Keratinocyte (primary cell): ENCODE data around the gene AK1. TPM values are rescaled to one million over a fixed set of nuclear protein-coding genes. Genes with fewer than 3 reads are reported as not detected.

Source experiments
- DNase-seq: peaks from one replicate; pipeline ENCODE4 v3.0.0-alpha.2; 2011; ENCODE audit warnings: low read depth, missing footprints, low spot score
- FAIRE-seq: peaks from 2 replicates; lab custom pipeline; 2011; peaks lifted over from hg19 to GRCh38; lab: Jason Lieb, UNC
- H2AFZ ChIP-seq: 2 replicates; pipeline ENCODE4 v1.6.0; 2012; ENCODE audit warnings: low read length, control low read depth, inconsistent platforms; ENCODE audit not compliant: control insufficient read depth
- H3K27ac ChIP-seq: 2 replicates; pipeline ENCODE4 v1.5.1; 2011; ENCODE audit warnings: low read length; ENCODE audit not compliant: control insufficient read depth, insufficient read depth
- H3K27me3 ChIP-seq: 3 replicates; pipeline ENCODE4 v1.6.0; 2011; ENCODE audit warnings: low read length; ENCODE audit not compliant: control insufficient read depth, insufficient read depth; ENCODE audit errors: extremely low read depth
- H3K36me3 ChIP-seq, 2 experiments: 2 replicates in 1 of 2; 3 replicates in 1 of 2; pipeline ENCODE4 v1.5.1; 2011; ENCODE audit warnings: low read length in 2 of 2, mild to moderate bottlenecking in 1 of 2; ENCODE audit not compliant: control insufficient read depth in 2 of 2, insufficient read depth in 2 of 2; ENCODE audit errors: extremely low read depth in 1 of 2
- H3K4me1 ChIP-seq: 3 replicates; pipeline ENCODE4 v1.5.1; 2011; ENCODE audit warnings: low read length; ENCODE audit not compliant: control insufficient read depth, insufficient read depth; ENCODE audit errors: extremely low read depth
- H3K4me2 ChIP-seq: 3 replicates; pipeline ENCODE4 v1.6.0; 2011; ENCODE audit warnings: low read depth, low read length; ENCODE audit not compliant: control insufficient read depth, insufficient read depth; ENCODE audit errors: extremely low read depth
- H3K4me3 ChIP-seq, 3 experiments: fragments of 200-600 bp in 1 of 3; sonication (generic) in 1 of 3; 2 replicates in 2 of 3; 3 replicates in 1 of 3; pipeline ENCODE4 v1.5.1; 2011 to 2016; ENCODE audit warnings: low read length in 3 of 3, mild to moderate bottlenecking in 3 of 3, control low read depth in 2 of 3, inconsistent platforms in 1 of 3, low read depth in 1 of 3, mixed read lengths in 1 of 3, mixed run types in 1 of 3, moderate library complexity in 1 of 3; ENCODE audit not compliant: control insufficient read depth in 2 of 3, insufficient read depth in 2 of 3; ENCODE audit errors: extremely low read depth in 1 of 3
- H3K79me2 ChIP-seq: 2 replicates; pipeline ENCODE4 v1.6.0; 2012; ENCODE audit warnings: low read length; ENCODE audit not compliant: control insufficient read depth, insufficient read depth
- H3K9ac ChIP-seq: 3 replicates; pipeline ENCODE4 v1.6.0; 2011; ENCODE audit warnings: low read length; ENCODE audit not compliant: control insufficient read depth, insufficient read depth; ENCODE audit errors: extremely low read depth
- H3K9me1 ChIP-seq: 3 replicates; pipeline ENCODE4 v1.6.0; 2011; ENCODE audit warnings: low read length; ENCODE audit not compliant: control insufficient read depth, insufficient read depth; ENCODE audit errors: extremely low read depth
- H3K9me3 ChIP-seq: 2 replicates; pipeline ENCODE4 v1.5.1; 2012; ENCODE audit warnings: low read depth, low read length; ENCODE audit not compliant: control insufficient read depth
- H4K20me1 ChIP-seq: 3 replicates; pipeline ENCODE4 v1.6.0; 2011; ENCODE audit warnings: low read length; ENCODE audit not compliant: control insufficient read depth, insufficient read depth; ENCODE audit errors: extremely low read depth
- CTCF ChIP-seq, 3 experiments: IDR thresholded peaks in 1 of 3; conservative IDR thresholded peaks in 1 of 3; optimal IDR thresholded peaks in 1 of 3; 2 replicates in 2 of 3; 3 replicates in 1 of 3; pipeline versions ENCODE3 to v1.5.1; 2011; ENCODE audit warnings: low read length in 3 of 3, mild to moderate bottlenecking in 3 of 3, moderate library complexity in 2 of 3, control low read depth in 1 of 3, inconsistent platforms in 1 of 3; ENCODE audit not compliant: insufficient read depth in 2 of 3; ENCODE audit errors: extremely low read depth in 1 of 3
- EZH2 ChIP-seq: IDR thresholded peaks from one replicate; pipeline ENCODE4 v1.6.1; 2012; ENCODE audit warnings: inconsistent platforms, mild to moderate bottlenecking, low read length, moderate library complexity
- dilution Hi-C: fragments of 300-500 bp; cut with MboI; formaldehyde crosslinking; loops from one replicate; pipeline ENCODE4 v1.7.0; 2020; ENCODE audit warnings: low sequenced_read_pairs; ENCODE audit not compliant: extremely low pct_ligation_motif_present
- polyA plus RNA-seq, 5 experiments: library from polyadenylated mRNA; depleted of rRNA in 3 of 5; stranded (reverse) in 3 of 5; stranded (forward) in 1 of 5; unstranded in 1 of 5; fragments of >200 nt; gene quantifications; 1 replicate in 1 of 5; 2 replicates in 3 of 5; 3 replicates in 1 of 5; pipeline versions ENCODE4 v1.2.1 to v1.2.3, GENCODE V29; 2011 to 2012; ENCODE audit warnings: missing spikeins in 2 of 5, low read depth in 1 of 5, low replicate concordance in 1 of 5

Gene AK1
- polyA plus RNA-seq, 1 donor (not counting 4 experiments of a cell fraction or from before 2014, with no cell fraction given): 40.2 TPM

GRCh38 chr9:127862075-127863011 is 15.1 kb downstream of the AK1 start:
- H2AFZ ChIP-seq: no peak overlapping the region
- no peak overlapping the region for H3K27ac ChIP-seq

GRCh38 chr9:127860779-127861178 is 16.7 kb downstream of the AK1 start:
- H3K9me1 ChIP-seq: no peaks in the 10 kb centered on the region
- no peaks in the 10 kb centered on the region for H3K79me2 ChIP-seq
- TF ChIP-seq CTCF (optimal IDR thresholded peaks at IDR 0.05 in 1 of 3, IDR thresholded peaks at IDR 0.05 in 1 of 3, conservative IDR thresholded peaks at IDR 0.05 in 1 of 3; ENCODE audit: extremely low read depth in 1 of 3, insufficient read depth in 2 of 3, low read length in 3 of 3) (no peak), EZH2 (no peak)
- no peak overlapping the region for H3K4me3 ChIP-seq
- H3K4me2 ChIP-seq: no peak overlapping the region
- H2AFZ ChIP-seq: no peak overlapping the region
- no peaks in the 10 kb centered on the region for H4K20me1 ChIP-seq
- no peak overlapping the region for H3K27ac ChIP-seq
- no peak overlapping the region for H3K9ac ChIP-seq
- H3K9me3 ChIP-seq: no peaks in the 10 kb centered on the region
- peaks cover 4% of the 10 kb centered on the region for H3K27me3 ChIP-seq
- no peaks in the 10 kb centered on the region for H3K4me1 ChIP-seq
- FAIRE-seq (no peak), DNase-seq (no peak)
- dilution Hi-C loops: no loop called here
- H3K36me3 ChIP-seq: no peaks in the 10 kb centered on the region

More at GRCh38 chr9:127862075-127863011, 15.1 kb downstream of the AK1 start:
- Histone ChIP-seq H3K79me2 (no peaks in the 10 kb centered on the region), H3K27me3 (peaks cover 4% of the 10 kb centered on the region), H3K4me3 (no peak overlapping the region), H3K4me2 (no peak overlapping the region), H3K36me3 (no peaks in the 10 kb centered on the region), H3K9me1 (no peaks in the 10 kb centered on the region), H3K4me1 (no peaks in the 10 kb centered on the region), H3K9me3 (no peaks in the 10 kb centered on the region), H3K9ac (no peak overlapping the region), H4K20me1 (no peaks in the 10 kb centered on the region)
- dilution Hi-C loops: no loop called here
- FAIRE-seq (no peak), DNase-seq (no peak)
- no peak for TF ChIP-seq EZH2
- TF ChIP-seq CTCF (optimal IDR thresholded peaks at IDR 0.05 in 1 of 3, IDR thresholded peaks at IDR 0.05 in 1 of 3, conservative IDR thresholded peaks at IDR 0.05 in 1 of 3; ENCODE audit: extremely low read depth in 1 of 3, insufficient read depth in 2 of 3, low read length in 3 of 3): no peak
